ENCODE data around the gene OR2V2.
"Not testable (repeated sequence)": the region's sequence is repeated elsewhere in the genome, so short reads cannot be mapped to it uniquely, and the experiment has no call there.

Gene OR2V2

DNA sequence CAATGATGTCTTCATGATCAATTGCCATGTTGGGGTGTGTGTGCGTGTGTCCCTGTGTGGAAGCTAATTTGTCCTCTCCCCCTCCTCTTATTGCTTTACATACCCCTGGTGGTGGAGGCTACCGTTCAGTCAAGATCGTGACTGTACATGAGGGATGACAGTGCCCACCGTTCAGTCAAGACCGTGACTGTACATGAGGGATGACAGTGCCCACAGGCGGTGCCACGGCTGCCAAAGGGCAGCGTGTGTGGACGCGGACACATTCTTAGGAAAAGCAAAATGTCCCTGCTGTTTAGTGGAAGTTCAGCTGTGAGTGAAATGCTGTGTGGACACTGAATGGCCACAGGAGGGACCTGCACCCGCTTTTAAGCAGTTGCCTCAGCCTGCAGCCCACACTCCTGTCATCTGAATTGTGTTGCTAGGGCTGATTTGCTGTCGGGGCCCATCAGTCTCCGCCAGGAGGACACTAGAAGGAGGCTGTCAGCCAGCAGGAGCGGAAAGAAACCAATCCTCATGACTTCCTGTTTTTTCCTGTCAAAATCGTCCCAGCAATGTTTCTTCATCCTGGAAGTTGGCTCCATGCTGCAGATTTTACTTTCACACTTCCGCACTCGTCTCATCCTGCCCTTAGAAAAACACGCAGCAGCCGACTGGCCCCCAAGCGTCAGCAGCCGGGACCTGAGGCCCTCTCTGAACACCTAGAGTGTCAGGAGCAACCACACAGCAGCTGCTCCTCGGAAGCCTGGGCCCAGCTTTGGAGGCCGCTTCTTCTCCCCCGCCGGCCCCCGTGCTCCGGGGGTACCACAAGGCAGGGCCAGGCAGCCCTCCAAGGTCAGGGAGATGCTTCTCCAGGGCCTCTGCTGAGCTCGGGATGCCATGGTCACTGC lies 25.5 kb upstream of the OR2V2 start:
- no peak for DNase-seq (ENCODE audit: low read depth in 2 of 2)
- no peak for TF ChIP-seq CTCF (IDR thresholded peaks at IDR 0.05; ENCODE audit: low read depth, low read length)
- no peak overlapping the region for H3K4me3 ChIP-seq (replicated peaks in 1 of 2; ENCODE audit: low read depth in 2 of 2, low read length in 2 of 2)

DNA sequence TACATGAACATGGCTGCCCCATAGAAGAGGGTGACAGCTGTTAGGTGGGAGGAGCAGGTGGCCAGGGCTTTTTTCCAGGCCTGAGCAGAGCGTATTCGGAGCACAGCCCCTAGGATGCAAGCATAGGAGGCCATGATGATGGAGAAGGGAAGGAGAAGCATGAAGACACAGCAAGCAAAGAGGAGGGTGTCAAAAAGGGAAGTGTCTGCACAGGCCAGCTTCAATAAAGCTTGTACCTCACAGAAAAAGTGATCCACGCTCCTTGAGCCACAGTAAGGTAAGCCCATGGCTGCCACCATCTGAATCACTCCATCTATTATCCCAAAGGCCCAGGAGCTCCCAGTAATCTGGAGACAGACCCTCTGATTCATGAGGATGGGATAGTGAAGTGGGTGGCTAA lies 22.9 kb upstream of the OR2V2 start:
- TF ChIP-seq CTCF (IDR thresholded peaks at IDR 0.05; ENCODE audit: low read depth, low read length) = no peak
- no peak for DNase-seq (ENCODE audit: low read depth in 2 of 2)
- no peak overlapping the region for H3K4me3 ChIP-seq (replicated peaks in 1 of 2; ENCODE audit: low read depth in 2 of 2, low read length in 2 of 2)

GRCh38 chr5:181126841-181127240 lies 20.5 kb upstream of the OR2V2 start:
- DNase-seq (ENCODE audit: low read depth in 2 of 2) = no peak
- no peak for TF ChIP-seq CTCF (IDR thresholded peaks at IDR 0.05; ENCODE audit: low read depth, low read length)
- no peak overlapping the region for H3K4me3 ChIP-seq (replicated peaks in 1 of 2; ENCODE audit: low read depth in 2 of 2, low read length in 2 of 2)

GRCh38 chr5:181127456-181127855 lies 19.9 kb upstream of the OR2V2 start:
- DNase-seq (ENCODE audit: low read depth in 2 of 2) = no peak
- TF ChIP-seq CTCF (IDR thresholded peaks at IDR 0.05; ENCODE audit: low read depth, low read length) = no peak
- no peak overlapping the region for H3K4me3 ChIP-seq (replicated peaks in 1 of 2; ENCODE audit: low read depth in 2 of 2, low read length in 2 of 2)

DNA sequence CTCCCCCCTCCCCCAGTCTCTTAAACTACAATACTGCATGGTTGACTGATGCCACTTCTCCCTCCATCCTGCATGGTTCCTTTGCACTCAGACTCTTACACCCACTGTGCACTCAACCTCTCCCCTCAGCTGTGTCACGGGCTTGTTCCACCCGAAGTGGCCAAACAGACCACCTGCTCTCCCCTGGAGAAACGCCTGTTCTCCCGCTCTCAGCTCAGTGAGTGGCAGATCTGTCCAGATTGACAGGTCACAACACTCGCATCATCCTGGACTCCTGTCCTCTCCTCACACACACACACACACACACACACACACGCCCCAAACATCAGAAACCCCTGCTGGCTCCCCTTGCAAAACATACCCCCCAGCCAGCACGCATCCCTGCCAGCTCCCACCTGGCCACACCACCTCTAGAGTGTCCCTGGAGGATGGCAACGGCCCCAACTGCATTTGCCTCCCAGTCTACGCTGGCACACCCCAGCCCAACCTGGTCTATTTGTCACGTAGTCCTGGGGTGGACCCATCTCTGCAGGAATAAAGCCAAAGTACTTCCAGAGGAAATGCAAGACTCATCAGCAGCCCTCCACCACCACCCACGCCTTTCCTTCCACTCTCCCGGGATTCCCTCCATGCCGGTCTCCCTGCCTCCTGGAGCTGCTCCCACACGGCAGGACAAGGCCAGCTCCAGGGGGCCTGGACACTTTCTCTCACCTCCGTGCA lies 19.3 kb upstream of the OR2V2 start:
- no peak for TF ChIP-seq CTCF (IDR thresholded peaks at IDR 0.05; ENCODE audit: low read depth, low read length)
- no peak for DNase-seq (ENCODE audit: low read depth in 2 of 2)
- no peak overlapping the region for H3K4me3 ChIP-seq (replicated peaks in 1 of 2; ENCODE audit: low read depth in 2 of 2, low read length in 2 of 2)

DNA sequence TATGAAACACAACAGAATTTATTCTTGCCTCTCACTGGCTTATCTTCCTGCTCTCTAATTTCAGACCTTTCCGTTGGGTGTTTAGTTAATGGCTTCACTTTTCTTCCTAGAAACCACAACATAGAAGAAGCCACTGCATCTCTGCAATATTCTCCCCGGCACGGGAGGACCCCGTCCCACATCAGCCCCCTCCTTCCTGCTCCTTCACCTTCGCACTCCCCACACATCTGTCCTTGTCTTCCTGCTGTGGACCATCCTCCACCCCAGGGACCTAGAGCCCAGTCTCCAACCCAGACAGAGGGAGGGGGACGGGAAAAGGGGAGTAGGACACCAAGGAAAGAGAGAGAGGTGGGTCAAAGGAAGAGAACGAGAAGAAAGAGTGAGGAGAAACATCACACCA lies 17.8 kb upstream of the OR2V2 start:
- TF ChIP-seq CTCF (IDR thresholded peaks at IDR 0.05; ENCODE audit: low read depth, low read length) = no peak
- DNase-seq (ENCODE audit: low read depth in 2 of 2) = no peak
- no peak overlapping the region for H3K4me3 ChIP-seq (replicated peaks in 1 of 2; ENCODE audit: low read depth in 2 of 2, low read length in 2 of 2)

- not testable (repeated sequence) for DNase-seq (ENCODE audit: low read depth in 2 of 2); H3K4me3 ChIP-seq (replicated peaks in 1 of 2; ENCODE audit: low read depth in 2 of 2, low read length in 2 of 2)
These were observed 17.3 kb upstream of the OR2V2 start for GRCh38 chr5:181130081-181130480.
